HCT116 (cell line): ENCODE measurements around the gene PVRIG. TPM values are rescaled to one million over a fixed set of nuclear protein-coding genes. Genes with fewer than 3 reads are reported as not detected.

Experiments used
- ATAC-seq: fragments of 200-7000 bp; cut with Tn5 transposase; 2 replicates; pipeline ENCODE4 v1.9.1; 2020; ENCODE audit warnings: mild to moderate bottlenecking, moderate library complexity
- BruUV-seq: library from RNA; stranded (reverse); fragments of 400-500 nt; replicated peaks from 2 replicates; lab custom pipeline; 2021; lab: Mats Ljungman, UMichigan
- CTCF ChIA-PET: fragments of 300-600 bp; sonication (Branson Sonifier 250); formaldehyde crosslinking; loops from one replicate; lab custom pipeline; 2021; ENCODE audit warnings: antibody characterized with exemption; lab: Charles Lee
- POLR2A ChIA-PET: fragments of 300-600, 350-600 bp; sonication (Branson Sonifier 250); formaldehyde crosslinking; loops from one replicate; lab custom pipeline; 2021; ENCODE audit warnings: antibody characterized with exemption; lab: Charles Lee
- RAD21 ChIA-PET, 2 experiments: fragments of 300-600 bp; sonication (Branson Sonifier 250); formaldehyde crosslinking; loops; one replicate each; lab custom pipeline; 2023; ENCODE audit warnings: low total read pairs in 2 of 2; ENCODE audit not compliant: uncharacterized antibody in 2 of 2, unreplicated experiment in 2 of 2, low non-redundant PET in 1 of 2; lab: Charles Lee
- DNase-seq: peaks from one replicate; pipeline ENCODE4 v3.0.0-alpha.2; 2010; ENCODE audit warnings: low read depth, low spot score
- H2AFZ ChIP-seq: fragments of 200-600 bp; shearing (Covaris generic), sonication (generic); 2 replicates; pipeline ENCODE4 v1.6.1; 2017; ENCODE audit warnings: low read depth, mixed run types, mixed read lengths, antibody characterized with exemption, low read length; ENCODE audit not compliant: poor library complexity, severe bottlenecking
- H3K27ac ChIP-seq: 2 replicates; pipeline ENCODE4 v1.5.1; 2012; ENCODE audit warnings: low read depth, low read length
- H3K27me3 ChIP-seq: fragments of 200-600 bp; sonication (generic); 2 replicates; pipeline ENCODE4 v1.6.1; 2016; ENCODE audit warnings: mixed run types, low read length, mixed read lengths; ENCODE audit not compliant: insufficient read depth
- H3K36me3 ChIP-seq, 2 experiments: fragments of 200-500 bp in 1 of 2; fragments of 200-600 bp in 1 of 2; sonication (Bioruptor generic) in 1 of 2; sonication (generic) in 1 of 2; 2 replicates each; pipeline versions ENCODE4 v1.5.1 to v1.6.1; 2014 to 2016; ENCODE audit warnings: low read length in 2 of 2, inconsistent platforms in 1 of 2, mixed read lengths in 1 of 2, mixed run types in 1 of 2; ENCODE audit not compliant: insufficient read depth in 2 of 2, control insufficient read depth in 1 of 2
- H3K4me1 ChIP-seq, 2 experiments: fragments of 200-600 bp in 1 of 2; sonication (generic) in 1 of 2; 2 replicates each; pipeline versions ENCODE4 v1.5.1 to v1.6.1; 2012 to 2017; ENCODE audit warnings: low read length in 2 of 2, inconsistent platforms in 1 of 2, mild to moderate bottlenecking in 1 of 2, mixed read lengths in 1 of 2, mixed run types in 1 of 2, moderate library complexity in 1 of 2; ENCODE audit not compliant: insufficient read depth in 2 of 2, control insufficient read depth in 1 of 2
- H3K4me2 ChIP-seq: fragments of 200-600 bp; sonication (generic); 2 replicates; pipeline ENCODE4 v1.6.1; 2017; ENCODE audit warnings: mixed run types, low read length, mixed read lengths
- H3K4me3 ChIP-seq, 2 experiments: fragments of 200-600 bp in 1 of 2; sonication (generic) in 1 of 2; replicated peaks in 1 of 2; 2 replicates each; pipeline ENCODE4 v1.5.1; 2011 to 2016; ENCODE audit warnings: low read length in 2 of 2, control low read depth in 1 of 2, low read depth in 1 of 2, mild to moderate bottlenecking in 1 of 2, mixed read lengths in 1 of 2, mixed run types in 1 of 2
- H3K79me2 ChIP-seq: fragments of 200-600 bp; sonication (generic); 2 replicates; pipeline ENCODE4 v1.6.1; 2017; ENCODE audit warnings: mild to moderate bottlenecking, mixed run types, low read length, moderate library complexity, mixed read lengths; ENCODE audit not compliant: insufficient read depth
- H3K9ac ChIP-seq: fragments of 200-600 bp; sonication (generic); 2 replicates; pipeline ENCODE4 v1.6.1; 2016; ENCODE audit warnings: low read length, mixed read lengths
- H3K9me2 ChIP-seq: fragments of 200-600 bp; sonication (generic), shearing (Covaris generic); 2 replicates; pipeline ENCODE4 v1.6.1; 2017; ENCODE audit warnings: mixed run types, mild to moderate bottlenecking, moderate library complexity; ENCODE audit not compliant: insufficient read depth
- H3K9me3 ChIP-seq, 2 experiments: fragments of 200-500 bp in 1 of 2; fragments of 200-600 bp in 1 of 2; sonication (Bioruptor generic) in 1 of 2; sonication (generic) in 1 of 2; 2 replicates each; pipeline ENCODE4 v1.6.1; 2014 to 2017; ENCODE audit warnings: low read length in 2 of 2, mixed read lengths in 2 of 2, inconsistent platforms in 1 of 2, low read depth in 1 of 2, mild to moderate bottlenecking in 1 of 2, mixed run types in 1 of 2, moderate library complexity in 1 of 2; ENCODE audit not compliant: control insufficient read depth in 1 of 2, insufficient read depth in 1 of 2
- H4K20me1 ChIP-seq: fragments of 200-600 bp; sonication (generic), shearing (Covaris generic); 2 replicates; pipeline ENCODE4 v1.6.1; 2017; ENCODE audit warnings: mixed run types, mild to moderate bottlenecking, moderate library complexity; ENCODE audit not compliant: insufficient read depth
- ATF3 ChIP-seq: IDR thresholded peaks from 2 replicates; pipeline ENCODE4 v1.6.1; 2012
- CBX3 ChIP-seq: IDR thresholded peaks from 2 replicates; pipeline ENCODE4 v1.6.1; 2012; ENCODE audit warnings: low read depth
- EGR1 ChIP-seq: IDR thresholded peaks from 2 replicates; pipeline ENCODE4 v1.6.1; 2012; ENCODE audit warnings: low read depth
- EZH2 ChIP-seq: fragments of 200-600 bp; sonication (generic); IDR thresholded peaks from 2 replicates; pipeline ENCODE4 v1.6.1; 2017; ENCODE audit warnings: antibody characterized with exemption, mixed run types
- EZH2phosphoT487 ChIP-seq: fragments of 200-600 bp; IDR thresholded peaks from 2 replicates; pipeline ENCODE4 v1.6.1; 2018; ENCODE audit warnings: antibody characterized with exemption, borderline replicate concordance
- FOSL1 ChIP-seq: IDR thresholded peaks from 2 replicates; pipeline ENCODE4 v1.6.1; 2012; ENCODE audit warnings: low read depth
- JUND ChIP-seq: IDR thresholded peaks from 2 replicates; pipeline ENCODE4 v1.6.1; 2012
- POLR2AphosphoS5 ChIP-seq: IDR thresholded peaks from 2 replicates; pipeline ENCODE4 v1.6.1; 2011; ENCODE audit warnings: mild to moderate bottlenecking, low read depth, low read length, moderate library complexity
- SP1 ChIP-seq: IDR thresholded peaks from 2 replicates; pipeline ENCODE4 v1.6.1; 2012; ENCODE audit warnings: low read depth
- TCF7L2 ChIP-seq: IDR thresholded peaks from 2 replicates; pipeline ENCODE4 v1.7.0; 2011; ENCODE audit warnings: borderline replicate concordance, inconsistent platforms; ENCODE audit not compliant: insufficient read depth, insufficient read length; ENCODE audit errors: extremely low read depth
- YY1 ChIP-seq: IDR thresholded peaks from 2 replicates; pipeline ENCODE4 v1.6.1; 2011; ENCODE audit warnings: low read length, low read depth, moderate library complexity, mild to moderate bottlenecking; ENCODE audit not compliant: insufficient replicate concordance; ENCODE audit errors: extremely low read depth
- ZBTB33 ChIP-seq: IDR thresholded peaks from 2 replicates; pipeline ENCODE4 v1.6.1; 2011; ENCODE audit warnings: mild to moderate bottlenecking, low read length, moderate library complexity; ENCODE audit not compliant: insufficient replicate concordance; ENCODE audit errors: extremely low read depth
- ZFX ChIP-seq: fragments of 450-650 bp; IDR thresholded peaks from 2 replicates; pipeline ENCODE4 v1.6.1; 2017
- ZNF274 ChIP-seq: fragments of 200-500 bp; sonication (Bioruptor generic); IDR thresholded peaks from 2 replicates; pipeline ENCODE4 v1.6.1; 2014; ENCODE audit warnings: mild to moderate bottlenecking, low read depth, low read length, inconsistent platforms
- intact Hi-C: fragments of 100-400 bp; cut with micrococcal nuclease; formaldehyde crosslinking; loops from 2 replicates; pipeline ENCODE4 v1.10.0; 2022
- total RNA-seq: library from RNA; stranded (reverse); gene quantifications from one replicate; pipeline ENCODE4 v1.2.1, GENCODE V29; 2021; ENCODE audit not compliant: unreplicated experiment
- TF ChIP-seq, protein P1 (sequence below), 3 experiments: fragments of 200-600 bp in 1 of 3; sonication (generic) in 1 of 3; IDR thresholded peaks in 2 of 3; conservative IDR thresholded peaks in 1 of 3; 2 replicates each; pipeline ENCODE4 v1.5.1; 2012 to 2017; ENCODE audit warnings: low read depth in 2 of 3, low read length in 2 of 3, antibody characterized with exemption in 1 of 3, borderline replicate concordance in 1 of 3, control low read depth in 1 of 3, mild to moderate bottlenecking in 1 of 3, mixed read lengths in 1 of 3, mixed run types in 1 of 3, moderate library complexity in 1 of 3; ENCODE audit not compliant: insufficient read depth in 1 of 3
- TF ChIP-seq, protein P2 (sequence below): IDR thresholded peaks from 2 replicates; pipeline ENCODE4 v1.6.1; 2012

Gene PVRIG
- total RNA-seq, 1 experiment from 2014 or later, result 0.30 TPM

DNA sequence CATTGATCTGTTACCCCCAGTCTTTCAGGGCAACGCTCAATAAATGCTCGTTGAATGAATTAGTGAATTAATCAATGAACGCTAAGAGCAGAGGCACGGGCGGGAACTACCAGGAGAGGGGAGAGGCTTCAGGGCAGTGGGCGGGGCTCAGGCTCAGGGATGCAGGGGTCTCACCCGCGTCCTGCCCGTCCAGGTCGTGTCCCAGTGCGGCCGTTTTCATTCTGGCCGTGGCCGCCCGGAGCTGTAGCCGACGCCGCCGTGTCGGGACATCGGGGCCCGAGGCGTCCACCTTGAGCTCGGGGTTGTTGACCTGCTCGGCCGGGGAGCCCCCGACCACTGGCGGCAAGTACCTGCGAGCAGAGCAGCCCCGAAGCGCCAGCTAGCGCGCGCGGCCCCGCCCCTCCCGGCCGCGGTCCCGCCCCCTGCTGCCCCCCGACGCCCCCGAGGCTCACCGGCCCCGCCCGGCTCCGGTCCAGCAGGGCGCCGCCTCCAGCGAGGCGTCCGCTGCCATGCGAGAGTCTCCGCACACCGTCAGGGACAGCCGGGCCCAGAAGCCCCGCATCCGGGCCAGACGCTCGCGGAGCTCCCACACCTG lies 48.6 kb upstream of the PVRIG start:
- POLR2A ChIA-PET, result no interaction called here
- peaks cover 0 to 6% of the 10 kb centered on the region in 2 experiments; a peak in 1 of 4 replicates for H3K4me1 ChIP-seq
- DNase-seq (no peak), ATAC-seq (no peak)
- intact Hi-C loops, result no loop called here
- no peaks in the 10 kb centered on the region for H3K79me2 ChIP-seq
- no peaks in the 10 kb centered on the region for H3K27me3 ChIP-seq
- H3K9ac ChIP-seq, result no peak overlapping the region
- H3K9me2 ChIP-seq, result no peaks in the 10 kb centered on the region
- no TSS peak for BruUV-seq
- H3K9me3 ChIP-seq, result no peaks in the 10 kb centered on the region
- no peak overlapping the region for H3K4me3 ChIP-seq
- H4K20me1 ChIP-seq, result no peaks in the 10 kb centered on the region
- no peak overlapping the region for H2AFZ ChIP-seq
- RAD21 ChIA-PET, result no interaction called here
- H3K27ac ChIP-seq, result no peak overlapping the region
- CTCF ChIA-PET, result no interaction called here
- no peaks in the 10 kb centered on the region for H3K36me3 ChIP-seq
- no peak overlapping the region for H3K4me2 ChIP-seq
- TF ChIP-seq ATF3, result no peak
- no peak for TF ChIP-seq POLR2AphosphoS5
- TF ChIP-seq FOSL1, result no peak
- no peak for TF ChIP-seq ZBTB33
- TF ChIP-seq, protein P1, sequence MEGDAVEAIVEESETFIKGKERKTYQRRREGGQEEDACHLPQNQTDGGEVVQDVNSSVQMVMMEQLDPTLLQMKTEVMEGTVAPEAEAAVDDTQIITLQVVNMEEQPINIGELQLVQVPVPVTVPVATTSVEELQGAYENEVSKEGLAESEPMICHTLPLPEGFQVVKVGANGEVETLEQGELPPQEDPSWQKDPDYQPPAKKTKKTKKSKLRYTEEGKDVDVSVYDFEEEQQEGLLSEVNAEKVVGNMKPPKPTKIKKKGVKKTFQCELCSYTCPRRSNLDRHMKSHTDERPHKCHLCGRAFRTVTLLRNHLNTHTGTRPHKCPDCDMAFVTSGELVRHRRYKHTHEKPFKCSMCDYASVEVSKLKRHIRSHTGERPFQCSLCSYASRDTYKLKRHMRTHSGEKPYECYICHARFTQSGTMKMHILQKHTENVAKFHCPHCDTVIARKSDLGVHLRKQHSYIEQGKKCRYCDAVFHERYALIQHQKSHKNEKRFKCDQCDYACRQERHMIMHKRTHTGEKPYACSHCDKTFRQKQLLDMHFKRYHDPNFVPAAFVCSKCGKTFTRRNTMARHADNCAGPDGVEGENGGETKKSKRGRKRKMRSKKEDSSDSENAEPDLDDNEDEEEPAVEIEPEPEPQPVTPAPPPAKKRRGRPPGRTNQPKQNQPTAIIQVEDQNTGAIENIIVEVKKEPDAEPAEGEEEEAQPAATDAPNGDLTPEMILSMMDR (IDR thresholded peaks at IDR 0.05 in 2 of 3, conservative IDR thresholded peaks at IDR 0.05 in 1 of 3; ENCODE audit: borderline replicate concordance in 1 of 3, insufficient read depth in 1 of 3, low read depth in 2 of 3, low read length in 2 of 3), result no peak
- TF ChIP-seq EZH2, result no peak
- TF ChIP-seq, protein P2, sequence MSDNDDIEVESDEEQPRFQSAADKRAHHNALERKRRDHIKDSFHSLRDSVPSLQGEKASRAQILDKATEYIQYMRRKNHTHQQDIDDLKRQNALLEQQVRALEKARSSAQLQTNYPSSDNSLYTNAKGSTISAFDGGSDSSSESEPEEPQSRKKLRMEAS, result no peak
- no peak for TF ChIP-seq SP1
- no peak for TF ChIP-seq CBX3
- no peak for TF ChIP-seq YY1
- no peak for TF ChIP-seq ZNF274
- no peak for TF ChIP-seq EGR1
- TF ChIP-seq JUND, result no peak
- no peak for TF ChIP-seq TCF7L2
- no peak for TF ChIP-seq ZFX
- TF ChIP-seq EZH2phosphoT487, result no peak
